GM18861 (cell line): ENCODE measurements around the gene TSSC4.

Experiments
- ATAC-seq: cut with Tn5 transposase; IDR thresholded peaks from one replicate; pipeline ENCODE4 v1.9.1; 2021; ENCODE audit not compliant: unreplicated experiment

The TSSC4 gene

GRCh38 chr11:2385156-2386151, 15.1 kb upstream of the TSSC4 start:
- no peak for ATAC-seq

GRCh38 chr11:2386591-2386990, 14.0 kb upstream of the TSSC4 start:
- ATAC-seq, result no peak

- ATAC-seq, result no peak
These were observed 13.1 kb upstream of the TSSC4 start for GRCh38 chr11:2387266-2387987.

GRCh38 chr11:2388431-2389376, 11.8 kb upstream of the TSSC4 start:
- ATAC-seq, result no peak

- no peak for ATAC-seq
These were observed 11.0 kb upstream of the TSSC4 start for GRCh38 chr11:2389377-2390026.

GRCh38 chr11:2390091-2390724, 10.3 kb upstream of the TSSC4 start:
- no peak for ATAC-seq

GRCh38 chr11:2390725-2391151, 9.8 kb upstream of the TSSC4 start:
- no peak for ATAC-seq

- no peak for ATAC-seq
These were observed 9.2 kb upstream of the TSSC4 start for GRCh38 chr11:2391181-2391975.

- ATAC-seq, result no peak
These were observed 8.2 kb upstream of the TSSC4 start for GRCh38 chr11:2392241-2392959.

GRCh38 chr11:2393111-2393868, 7.3 kb upstream of the TSSC4 start:
- no peak for ATAC-seq

GRCh38 chr11:2393941-2394817, 6.4 kb upstream of the TSSC4 start:
- ATAC-seq, result no peak

GRCh38 chr11:2394818-2395105, 5.8 kb upstream of the TSSC4 start:
- ATAC-seq, result no peak

GRCh38 chr11:2395211-2395730, 5.3 kb upstream of the TSSC4 start:
- ATAC-seq, result no peak

GRCh38 chr11:2395856-2396255, 4.7 kb upstream of the TSSC4 start:
- ATAC-seq, result no peak

- no peak for ATAC-seq
These were observed 4.1 kb upstream of the TSSC4 start for GRCh38 chr11:2396471-2396870.

GRCh38 chr11:2397005-2397404, 3.5 kb upstream of the TSSC4 start:
- ATAC-seq, result no peak
